DMS53 (cell line): ENCODE data around the gene CD300H.

ENCODE experiments used
- DNase-seq: peaks from one replicate; lab custom pipeline; 2025; lab: John Stamatoyannopoulos, UW

The CD300H gene

DNA sequence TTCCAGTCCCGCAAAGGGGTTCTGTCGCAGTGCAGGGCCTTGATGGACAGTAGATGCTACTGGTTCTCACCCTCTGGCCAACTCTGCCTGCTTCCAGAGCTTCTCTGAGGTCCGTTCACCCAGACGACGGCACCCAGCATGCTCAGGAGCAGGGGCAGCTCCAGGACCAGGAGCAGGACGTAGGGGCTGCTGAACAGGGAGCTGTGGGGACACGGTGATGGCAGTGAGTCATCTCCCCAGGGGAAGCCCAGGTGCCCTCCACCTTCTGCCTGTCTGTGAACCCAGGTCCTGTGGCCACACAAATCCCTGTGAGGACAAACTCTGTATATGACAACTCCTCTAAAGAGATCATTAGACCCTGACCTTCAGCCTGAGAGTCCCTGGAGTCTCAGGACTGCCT is 18.0 kb downstream of the CD300H start:
- no peak for DNase-seq

DNA sequence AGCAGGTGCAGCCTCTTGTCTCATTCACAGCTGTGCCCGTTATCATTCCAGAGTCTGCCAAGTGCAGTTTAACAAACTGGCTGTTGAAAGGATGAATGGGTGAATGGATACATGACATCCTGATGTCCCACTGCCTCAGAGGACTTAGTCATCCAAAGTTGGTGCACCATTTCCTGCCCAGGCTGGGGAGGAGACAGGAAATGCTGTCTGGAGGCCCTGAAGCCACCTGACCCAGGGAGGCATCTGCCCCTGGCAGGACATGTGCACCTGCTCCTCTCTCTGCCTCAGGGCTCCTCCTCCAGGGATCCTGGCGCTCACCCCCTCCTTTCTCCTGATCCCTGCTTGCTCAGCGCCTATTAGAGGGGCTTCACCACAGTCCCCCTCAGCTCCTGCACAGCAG is 19.6 kb downstream of the CD300H start:
- DNase-seq: peak; percentile 91

DNA sequence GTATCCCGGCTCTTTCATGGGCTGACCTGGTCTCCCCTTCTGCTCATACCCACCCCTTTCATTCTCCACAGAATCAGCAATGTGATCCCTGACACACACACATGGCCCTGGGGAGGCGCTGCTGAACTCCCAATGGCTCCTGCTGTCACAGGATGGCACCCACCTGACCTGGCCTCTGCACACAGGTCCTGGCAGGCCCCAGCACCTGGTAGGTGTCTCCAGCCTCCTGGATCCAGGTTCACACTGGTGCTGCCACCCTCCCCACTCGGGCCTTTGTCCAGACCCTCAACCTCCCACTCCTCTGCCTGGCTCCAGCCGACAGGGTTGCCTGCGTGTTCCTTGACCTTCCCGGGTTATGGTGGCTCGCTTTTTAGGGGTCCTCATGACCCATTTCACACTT is 20.0 kb downstream of the CD300H start:
- DNase-seq: no peak

DNA sequence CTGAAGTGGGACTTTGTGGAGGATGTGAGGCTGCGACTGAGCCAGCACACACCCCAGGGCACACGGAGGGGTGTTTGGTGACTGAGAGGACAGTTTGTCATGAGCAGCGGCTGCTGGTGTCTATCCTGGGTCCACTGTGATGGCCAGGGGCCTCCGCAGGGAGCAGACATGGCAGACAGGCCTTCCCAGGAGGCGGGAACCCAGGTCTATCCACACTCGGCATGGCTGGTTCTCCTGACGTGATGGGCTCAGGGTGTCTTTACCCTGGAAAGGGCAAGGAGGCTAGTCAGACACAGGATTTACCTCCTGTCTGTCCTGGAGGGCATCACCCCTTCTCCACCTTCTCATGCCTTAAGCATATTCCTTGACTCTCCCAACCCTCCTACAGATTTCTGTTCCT is 20.7 kb downstream of the CD300H start:
- no peak for DNase-seq

DNA sequence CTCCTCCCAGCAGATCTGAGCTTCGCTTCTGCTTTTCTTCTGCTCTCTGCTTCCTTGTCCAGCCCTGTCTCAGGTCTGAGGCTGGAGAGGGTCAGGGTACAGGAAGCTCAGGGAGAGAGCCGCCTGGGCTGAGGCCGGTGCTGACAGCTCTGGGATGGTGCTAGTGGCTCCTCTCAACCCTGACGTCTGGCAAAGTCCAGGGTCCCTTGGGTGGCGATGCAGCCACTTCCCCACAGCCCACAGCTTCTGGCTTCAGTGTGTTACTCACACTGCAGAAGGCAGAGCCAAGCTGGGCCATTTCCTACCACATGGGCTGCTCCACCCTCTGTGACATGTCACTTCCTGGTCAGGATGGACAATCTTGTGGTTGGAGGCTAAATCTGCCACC is 21.5 kb downstream of the CD300H start, which contains the start of gene CD300C:
Gene CD300C (minus strand): TSS at position 273 of the 388 bp plus-strand sequence. CDS start 333 bp downstream, outside the sequence.
- DNase-seq: peak; percentile 34

DNA sequence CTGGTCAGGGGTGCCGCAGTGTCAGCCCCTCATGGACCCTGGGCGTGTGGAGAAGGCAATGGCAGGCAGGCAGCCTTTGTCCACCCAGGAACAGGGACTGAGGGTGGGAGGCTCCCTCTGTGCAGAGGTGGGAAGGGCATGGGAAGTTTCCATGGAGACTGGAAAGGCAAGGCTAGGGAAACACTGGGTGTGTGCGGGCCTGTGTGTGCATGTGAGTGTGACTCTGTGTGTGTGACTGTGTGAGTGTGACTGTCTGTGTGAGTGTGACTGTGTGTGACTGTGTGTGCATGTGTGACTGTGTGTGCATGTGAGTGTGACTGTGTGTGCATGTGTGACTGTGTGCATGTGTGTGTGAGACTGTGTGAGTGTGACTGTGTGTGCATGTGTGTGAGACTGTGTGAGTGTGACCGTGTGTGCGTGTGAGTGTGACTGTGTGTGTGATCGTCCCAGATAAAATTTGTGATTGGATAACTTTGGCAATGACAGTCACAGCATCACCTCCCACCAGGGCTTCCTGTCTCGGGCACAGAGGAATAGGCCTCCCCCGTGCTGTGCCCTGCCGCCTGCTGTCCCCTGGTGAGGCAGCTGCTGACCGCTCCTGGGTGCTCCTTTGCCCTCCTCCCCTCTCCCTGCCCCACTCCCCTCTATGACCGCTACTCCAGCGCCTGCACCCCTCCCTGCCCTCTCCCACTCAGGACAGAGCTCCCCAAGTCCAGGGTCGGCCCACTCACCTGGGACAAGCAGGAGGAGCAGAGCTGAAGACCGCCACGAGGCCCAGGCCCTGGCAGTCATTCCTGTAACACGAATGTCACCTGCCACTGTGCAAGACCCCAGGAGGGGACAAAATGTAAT is 22.1 kb downstream of the CD300H start:
- DNase-seq: no peak

DNA sequence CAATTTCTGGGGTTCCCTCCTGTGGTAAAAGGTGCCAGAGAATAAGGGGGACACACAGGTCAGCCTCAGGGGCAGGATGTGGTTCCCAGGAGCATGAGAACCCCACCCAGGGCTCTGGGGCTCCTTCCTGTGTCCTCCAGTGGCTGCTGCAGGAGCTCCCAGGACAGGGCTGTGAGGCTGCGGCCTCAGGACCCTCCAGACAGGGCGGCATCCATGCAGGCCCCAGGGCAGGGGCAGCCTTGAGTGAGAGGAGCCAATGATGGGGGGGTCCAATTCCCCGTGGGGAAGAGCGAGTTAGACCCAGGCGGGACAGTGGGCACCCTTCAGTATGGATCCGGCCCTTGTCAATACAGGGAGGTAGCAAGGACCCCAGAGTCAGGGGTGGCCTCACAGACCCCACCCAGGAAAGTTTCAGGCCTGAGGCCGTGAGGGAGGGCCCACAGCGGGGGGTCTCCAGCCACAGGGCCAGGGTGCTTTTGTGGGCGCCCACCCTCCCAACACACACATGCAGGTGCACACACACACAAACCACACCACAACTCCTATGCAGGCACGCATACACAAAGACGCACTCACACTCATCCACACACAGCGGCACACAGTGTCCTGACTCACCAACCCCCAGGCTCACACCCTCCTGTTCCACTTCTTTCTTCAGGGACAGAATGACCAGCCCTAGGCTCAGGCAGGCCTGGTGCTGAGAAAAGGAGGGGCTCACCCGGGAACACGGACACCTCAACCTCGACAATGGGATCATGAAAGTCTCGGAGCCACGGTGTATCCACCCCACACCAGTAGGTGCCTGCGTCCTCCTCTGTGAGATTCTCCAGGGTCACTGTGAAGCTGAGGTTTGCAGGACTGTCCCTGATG is 23.2 kb downstream of the CD300H start:
- no peak for DNase-seq

DNA sequence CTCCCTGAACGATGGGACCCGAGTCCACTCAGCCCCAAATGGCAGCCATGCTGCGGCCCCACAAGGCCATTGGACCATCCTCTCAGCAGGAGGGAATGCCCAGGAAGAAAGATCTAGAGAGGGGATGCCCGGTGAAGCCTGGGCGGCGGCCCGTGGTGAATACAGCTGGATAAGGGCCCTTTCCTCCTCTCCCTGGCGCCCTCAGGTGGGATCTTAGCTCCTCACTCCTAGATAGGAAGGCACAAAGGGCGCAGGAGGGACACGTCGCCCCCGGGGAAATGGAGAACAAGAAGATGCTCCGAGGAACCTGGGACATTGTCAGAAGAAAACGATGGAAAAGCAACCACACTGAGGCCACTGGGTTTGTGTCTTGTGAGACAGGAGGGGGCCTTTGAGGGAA is 23.9 kb downstream of the CD300H start:
- DNase-seq: no peak

DNA sequence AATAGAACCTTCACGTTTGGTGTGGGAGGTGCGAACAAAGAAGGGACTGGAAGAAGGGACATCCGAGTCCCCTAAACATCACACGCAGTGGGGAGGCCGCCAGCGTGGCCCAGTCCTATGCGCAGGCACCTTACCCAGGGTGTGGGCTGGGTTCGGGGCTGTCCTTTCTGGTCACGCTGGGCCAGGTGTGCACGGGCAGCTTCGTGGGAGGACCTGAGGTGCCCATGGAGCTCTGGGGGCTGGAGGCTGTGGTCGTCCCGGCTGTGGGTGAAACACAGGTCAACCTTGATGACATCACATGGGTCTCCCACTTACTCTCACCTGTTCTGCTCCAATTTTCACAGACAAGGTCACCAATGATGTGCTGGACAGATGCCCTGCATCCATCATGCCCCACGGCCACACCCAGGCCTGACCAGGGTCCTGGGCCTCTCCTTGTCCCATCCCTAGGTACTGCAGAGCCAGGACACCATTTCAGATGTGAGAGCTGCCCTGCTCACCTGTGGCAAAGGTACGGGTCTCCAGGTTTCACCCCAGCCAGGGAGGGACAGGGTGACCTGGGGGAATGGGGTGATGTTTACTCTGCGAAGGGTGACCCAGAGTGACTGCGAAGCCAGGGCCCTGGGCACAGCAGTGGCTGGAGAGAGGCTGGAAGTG is 24.5 kb downstream of the CD300H start:
- DNase-seq: no peak

DNA sequence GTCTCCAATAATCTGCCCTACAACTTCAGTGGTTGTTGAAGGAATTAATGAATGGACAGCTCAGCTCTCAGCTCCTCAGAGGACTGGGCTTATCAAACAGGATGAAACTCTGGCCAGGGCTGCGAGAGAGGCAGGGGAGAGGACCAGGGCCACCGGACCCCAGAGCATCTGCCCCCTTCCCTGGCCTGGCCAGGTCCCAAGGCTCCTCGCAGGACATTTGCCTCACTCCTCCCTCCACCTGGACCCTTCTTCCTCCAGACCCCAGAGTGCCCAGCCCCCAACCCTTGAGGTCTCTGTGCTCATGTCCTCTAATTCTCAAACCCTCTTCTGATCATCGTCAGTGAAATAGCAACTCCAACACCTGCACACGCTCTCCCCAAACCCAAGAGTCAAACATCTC is 25.1 kb downstream of the CD300H start:
- no peak for DNase-seq

DNA sequence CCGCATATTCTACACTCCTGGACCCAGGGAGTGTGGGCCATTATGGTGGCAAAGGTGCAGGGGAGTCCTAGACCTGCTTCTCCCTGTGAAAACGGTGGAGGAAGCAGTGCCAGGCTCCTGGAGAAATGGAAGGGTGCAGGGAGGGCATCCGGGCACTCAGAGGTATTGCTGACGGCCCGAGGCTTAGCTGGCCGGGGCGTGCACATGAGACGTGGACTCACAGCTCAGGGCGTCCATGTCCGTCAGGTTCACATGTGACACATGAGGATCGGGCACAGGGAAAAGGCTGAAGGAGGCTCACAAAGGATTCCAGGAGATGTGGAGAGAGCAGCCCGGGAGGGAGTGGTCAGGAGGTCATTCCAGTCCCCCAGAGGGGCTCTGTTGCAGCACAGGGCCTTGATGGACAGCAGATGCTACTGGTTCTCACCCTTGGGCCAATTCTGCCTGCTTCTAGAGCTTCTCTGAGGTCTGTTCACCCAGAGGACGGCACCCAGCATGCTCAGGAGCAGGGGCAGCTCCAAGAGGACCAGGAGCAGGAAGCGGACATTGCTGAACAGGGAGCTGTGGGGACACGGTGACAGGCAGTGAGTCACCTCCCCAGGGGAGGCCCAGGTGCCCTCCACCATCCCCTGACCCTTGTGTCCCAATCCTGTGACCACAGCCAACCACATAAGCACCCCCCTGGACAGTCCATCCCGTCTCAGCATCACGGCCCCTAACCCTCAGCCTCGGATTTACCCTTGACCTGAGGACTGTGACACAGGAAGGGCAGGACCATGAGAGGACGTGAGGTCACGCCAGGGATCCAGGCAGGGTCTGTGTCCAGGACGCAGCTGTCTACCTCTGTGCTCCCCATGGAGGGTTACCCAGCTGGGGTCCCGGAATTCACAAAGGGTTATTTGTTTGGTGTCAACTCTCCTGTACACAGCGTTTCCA is 25.9 kb downstream of the CD300H start:
- DNase-seq: no peak

DNA sequence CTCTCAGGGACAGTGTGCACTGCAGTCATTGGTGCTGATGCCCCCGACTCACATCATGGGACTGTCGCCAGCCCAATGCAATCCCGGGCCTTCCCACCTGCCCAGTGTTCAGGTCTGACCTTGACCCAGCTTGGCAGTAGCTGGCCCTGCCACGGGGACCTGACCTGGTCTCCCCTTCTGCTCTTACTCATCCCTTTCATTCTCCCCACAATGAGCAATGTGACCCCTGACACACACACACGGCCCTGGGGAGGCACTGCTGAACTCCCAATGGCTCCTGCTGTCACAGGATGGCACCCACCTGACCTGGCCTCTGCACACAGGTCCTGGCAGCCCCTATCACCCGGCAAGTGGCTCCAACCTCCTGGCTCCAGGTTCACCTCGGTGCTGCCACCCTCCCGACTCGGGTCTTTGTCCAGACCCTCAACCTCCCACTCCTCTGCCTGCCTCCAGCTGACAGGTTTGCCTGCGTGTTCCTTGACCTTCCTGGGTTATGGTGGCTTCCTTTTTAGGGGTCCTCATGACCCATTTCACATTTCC is 28.0 kb downstream of the CD300H start:
- no peak for DNase-seq

DNA sequence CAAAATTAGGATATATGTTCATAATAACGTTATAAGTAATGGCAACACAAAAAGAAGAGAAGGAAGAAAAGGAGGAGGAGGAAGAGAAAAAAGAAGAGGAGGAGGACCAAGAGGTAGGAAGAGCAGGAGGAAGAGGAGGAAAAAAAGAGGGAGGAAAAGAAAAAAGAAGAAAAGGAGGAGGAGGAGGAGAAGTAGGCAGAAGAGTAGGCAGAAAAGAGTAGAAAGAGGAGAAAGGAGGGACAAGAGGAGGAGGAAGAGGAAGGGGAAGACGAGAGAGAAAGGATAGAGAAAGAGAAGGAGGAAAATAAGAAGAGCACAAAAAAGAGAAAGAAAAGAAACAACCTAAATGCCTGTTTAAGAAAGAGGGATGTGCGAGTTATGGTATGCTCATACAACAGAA is 30.4 kb downstream of the CD300H start:
- DNase-seq: no peak

DNA sequence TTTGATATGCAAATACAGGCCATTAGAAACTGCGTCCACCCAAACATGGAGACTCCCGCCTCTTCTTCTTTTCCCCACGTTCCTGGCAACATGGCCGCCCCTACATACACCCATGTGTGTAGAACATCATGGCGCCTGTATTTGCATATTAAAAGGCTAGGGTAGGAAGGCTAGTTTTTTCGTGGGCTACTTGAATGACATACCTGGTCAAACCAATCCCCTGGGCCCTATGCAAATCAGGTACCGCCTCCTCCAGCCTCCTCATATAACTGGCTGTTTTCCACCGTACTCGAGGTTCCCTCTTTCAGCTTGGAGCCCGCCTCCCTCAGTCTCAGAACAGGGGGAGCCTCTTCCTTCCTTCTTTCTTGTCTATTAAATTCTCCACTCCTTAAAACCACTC is 35.2 kb downstream of the CD300H start:
- DNase-seq: no peak

DNA sequence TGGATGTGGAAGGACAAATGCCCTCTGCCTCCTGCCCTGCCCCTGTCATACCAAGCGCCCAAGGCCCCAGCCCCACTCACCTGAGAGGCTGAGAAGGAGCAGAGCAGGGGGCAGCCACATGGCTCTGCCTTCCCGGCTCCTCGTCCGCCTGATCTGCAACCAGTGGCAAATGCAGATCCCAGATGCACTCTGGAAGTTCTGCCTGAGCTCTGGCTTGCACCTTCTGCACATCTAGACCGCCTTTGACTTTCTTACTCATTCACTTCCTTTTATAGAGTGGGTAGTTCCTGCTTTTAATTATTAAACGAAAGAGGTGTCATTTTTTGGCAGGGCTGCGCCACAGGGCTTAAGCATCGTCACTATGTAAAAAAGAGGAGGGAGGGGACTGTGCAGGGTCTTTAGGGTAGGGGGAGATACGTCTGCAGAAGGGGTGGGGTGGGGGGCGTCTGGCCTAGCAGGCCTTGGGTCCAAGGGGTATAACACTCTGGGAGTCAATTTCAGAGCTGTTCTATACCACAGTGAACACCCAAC is 36.0 kb downstream of the CD300H start, which contains the start of gene CD300LB:
Gene CD300LB (minus strand): TSS at position 245 of the 531 bp plus-strand sequence. CDS start 125 bp downstream, at position 120.
- no peak for DNase-seq

DNA sequence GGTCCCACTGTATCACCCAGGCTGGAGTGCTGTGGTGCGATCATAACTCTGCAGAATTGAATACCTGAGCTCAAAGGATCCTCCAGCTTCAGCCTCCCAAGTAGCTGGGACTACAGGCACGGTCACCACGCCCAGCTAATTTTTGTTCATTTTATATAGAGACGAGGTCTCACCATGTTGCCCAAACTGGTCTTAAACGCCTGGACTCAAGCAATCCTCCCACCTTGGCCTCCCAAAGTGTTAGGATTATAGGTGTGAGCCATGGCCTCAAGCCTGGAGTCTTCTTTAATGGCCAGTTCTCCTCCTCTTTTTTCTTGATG is 36.5 kb downstream of the CD300H start:
- DNase-seq: no peak

DNA sequence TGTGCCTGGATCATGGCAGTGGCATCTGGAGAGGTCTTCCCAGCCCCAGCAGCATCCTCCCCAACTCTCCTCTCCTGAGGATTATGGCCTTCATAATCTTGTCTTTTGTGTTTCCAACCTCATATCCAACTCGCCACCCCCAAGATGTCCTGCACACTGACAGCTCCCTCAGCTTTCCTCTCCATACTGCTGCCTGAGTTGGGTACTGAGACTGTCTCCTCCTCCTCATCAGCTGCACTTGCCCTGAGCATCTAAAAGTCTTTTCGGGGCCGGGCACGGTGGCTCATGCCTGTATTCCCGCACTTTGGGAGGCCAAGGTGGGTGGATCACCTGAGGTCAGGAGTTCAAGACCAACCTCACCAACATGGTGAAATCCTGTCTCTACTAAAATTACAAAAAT is 38.1 kb downstream of the CD300H start:
- DNase-seq: no peak

DNA sequence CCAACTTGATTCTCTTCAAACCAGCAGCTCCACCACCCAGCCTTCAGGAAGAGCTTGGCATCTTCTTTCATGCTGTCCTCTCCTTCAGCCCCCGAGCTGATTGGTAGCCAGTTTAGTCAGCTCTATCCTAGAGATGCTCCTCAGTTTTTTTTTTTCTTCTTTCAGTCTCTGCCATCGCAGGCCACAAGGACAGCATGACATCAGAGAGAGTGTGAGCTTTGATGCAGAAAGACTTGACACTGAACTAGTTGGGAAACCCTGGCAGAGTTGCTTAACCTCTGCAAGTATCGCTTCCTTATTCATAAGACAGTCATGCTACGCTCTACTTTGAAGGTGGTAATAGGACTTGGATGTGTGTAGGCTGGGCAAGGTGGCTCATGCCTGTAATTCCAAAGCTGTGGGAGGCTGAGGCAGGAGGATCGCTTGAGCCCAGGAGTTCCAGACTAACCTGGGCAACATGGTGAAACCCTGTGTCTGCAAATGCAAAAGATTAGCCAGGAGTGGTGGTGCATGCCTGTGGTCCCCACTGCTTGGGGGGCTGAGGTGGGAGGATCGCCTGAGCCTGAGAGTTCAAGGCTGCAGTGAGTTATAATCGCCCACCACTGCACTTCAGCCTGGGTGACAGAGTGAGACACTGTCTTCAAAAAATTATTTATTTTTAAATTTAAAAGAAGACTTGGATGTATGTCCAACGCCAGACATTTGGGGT is 38.7 kb downstream of the CD300H start:
- no peak for DNase-seq

DNA sequence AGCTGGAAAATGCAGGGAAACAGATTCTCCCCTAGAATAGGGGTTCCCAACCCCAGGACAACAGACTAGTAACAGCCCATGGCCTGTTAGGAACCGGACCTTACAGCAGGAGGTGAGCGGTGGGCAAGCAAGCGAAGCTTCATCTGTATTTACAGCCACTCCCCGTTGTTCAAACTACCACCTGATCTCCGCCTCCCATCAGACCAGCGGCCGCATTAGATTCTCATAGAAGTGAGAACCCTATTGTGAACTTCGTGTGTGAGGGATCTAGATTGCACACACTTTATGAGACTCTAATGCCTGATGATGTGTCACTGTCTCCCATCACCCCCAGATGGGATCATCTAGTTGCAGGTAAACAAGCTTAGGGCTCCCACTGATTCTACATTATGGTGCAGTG is 39.6 kb downstream of the CD300H start:
- no peak for DNase-seq

DNA sequence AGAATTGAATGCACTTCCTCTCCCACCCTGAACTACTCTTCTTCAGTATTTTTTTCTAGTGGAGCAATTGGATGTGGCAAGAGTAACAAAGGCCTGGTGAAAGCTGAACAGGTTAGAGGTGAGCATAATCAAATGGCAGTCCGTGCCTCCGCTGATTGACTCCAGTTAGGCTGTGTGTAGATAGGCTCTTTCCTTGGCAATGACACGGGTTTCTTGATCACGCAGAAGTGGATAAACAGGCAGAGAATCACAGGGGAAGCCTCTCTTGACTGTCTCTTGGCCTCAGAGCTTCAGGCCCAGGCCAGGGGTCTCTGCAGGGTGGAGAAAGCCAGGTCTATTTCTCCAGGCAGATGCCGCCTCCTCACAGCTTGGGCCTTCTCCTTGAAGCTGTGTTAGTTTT is 40.2 kb downstream of the CD300H start:
- no peak for DNase-seq
